Measurements from ENCODE around the gene HSF5.

Gene HSF5

GRCh38 chr17:58373923-58374322, 114.3 kb downstream of the HSF5 start:
- Histone ChIP-seq H3K9ac (ENCODE audit: low read length) (no peak overlapping the region), H3K4me1 (ENCODE audit: insufficient read depth, low read length) (no peaks in the 10 kb centered on the region), H3K27me3 (ENCODE audit: control insufficient read depth in 1 of 2, insufficient read depth in 2 of 2, low read length in 2 of 2) (no peaks in the 10 kb centered on the region), H3K27ac (ENCODE audit: low read depth, low read length) (no peak overlapping the region), H3K36me3 (ENCODE audit: insufficient read depth, low read length) (no peaks in the 10 kb centered on the region), H3K4me3 (ENCODE audit: low read depth in 1 of 2, low read length in 2 of 2) (no peak overlapping the region), H3K9me3 (ENCODE audit: low read length) (no peaks in the 10 kb centered on the region)

- Histone ChIP-seq H3K9me3 (ENCODE audit: low read length) (no peaks in the 10 kb centered on the region), H3K9ac (ENCODE audit: low read length) (no peak overlapping the region), H3K27me3 (ENCODE audit: control insufficient read depth in 1 of 2, insufficient read depth in 2 of 2, low read length in 2 of 2) (no peaks in the 10 kb centered on the region), H3K4me1 (ENCODE audit: insufficient read depth, low read length) (no peaks in the 10 kb centered on the region), H3K27ac (ENCODE audit: low read depth, low read length) (no peak overlapping the region), H3K36me3 (ENCODE audit: insufficient read depth, low read length) (no peaks in the 10 kb centered on the region), H3K4me3 (ENCODE audit: low read depth in 1 of 2, low read length in 2 of 2) (no peak overlapping the region)
These were observed 115.2 kb downstream of the HSF5 start for GRCh38 chr17:58373003-58373402.

- Histone ChIP-seq H3K4me3 (ENCODE audit: low read depth in 1 of 2, low read length in 2 of 2) (no peak overlapping the region), H3K36me3 (ENCODE audit: insufficient read depth, low read length) (no peaks in the 10 kb centered on the region), H3K9me3 (ENCODE audit: low read length) (no peaks in the 10 kb centered on the region), H3K9ac (ENCODE audit: low read length) (no peak overlapping the region), H3K27me3 (ENCODE audit: control insufficient read depth in 1 of 2, insufficient read depth in 2 of 2, low read length in 2 of 2) (no peaks in the 10 kb centered on the region), H3K4me1 (ENCODE audit: insufficient read depth, low read length) (no peaks in the 10 kb centered on the region), H3K27ac (ENCODE audit: low read depth, low read length) (no peak overlapping the region)
These were observed 116.8 kb downstream of the HSF5 start for GRCh38 chr17:58371300-58371950.

GRCh38 chr17:58370716-58371115, 117.5 kb downstream of the HSF5 start:
- Histone ChIP-seq H3K27me3 (ENCODE audit: control insufficient read depth in 1 of 2, insufficient read depth in 2 of 2, low read length in 2 of 2) (no peaks in the 10 kb centered on the region), H3K9ac (ENCODE audit: low read length) (no peak overlapping the region), H3K4me3 (ENCODE audit: low read depth in 1 of 2, low read length in 2 of 2) (no peak overlapping the region), H3K27ac (ENCODE audit: low read depth, low read length) (no peak overlapping the region), H3K36me3 (ENCODE audit: insufficient read depth, low read length) (no peaks in the 10 kb centered on the region), H3K9me3 (ENCODE audit: low read length) (no peaks in the 10 kb centered on the region), H3K4me1 (ENCODE audit: insufficient read depth, low read length) (no peaks in the 10 kb centered on the region)

GRCh38 chr17:58370309-58370708, 117.9 kb downstream of the HSF5 start:
- no peak overlapping the region for H3K4me3 ChIP-seq (ENCODE audit: low read depth in 1 of 2, low read length in 2 of 2)
- H3K36me3 ChIP-seq (ENCODE audit: insufficient read depth, low read length): no peaks in the 10 kb centered on the region
- H3K27me3 ChIP-seq (ENCODE audit: control insufficient read depth in 1 of 2, insufficient read depth in 2 of 2, low read length in 2 of 2): no peaks in the 10 kb centered on the region
- H3K9ac ChIP-seq (ENCODE audit: low read length): no peak overlapping the region
- H3K4me1 ChIP-seq (ENCODE audit: insufficient read depth, low read length): no peaks in the 10 kb centered on the region
- no peaks in the 10 kb centered on the region for H3K9me3 ChIP-seq (ENCODE audit: low read length)
- no peak overlapping the region for H3K27ac ChIP-seq (ENCODE audit: low read depth, low read length)

Measured in muscle layer of colon (tissue), 2 donors.